RKO (cell line): ENCODE results near the gene SPPL2B.

Experiments used
- DNase-seq: peaks from one replicate; pipeline ENCODE4 v3.0.0-alpha.2; 2016; ENCODE audit warnings: low spot score

The SPPL2B gene

DNA sequence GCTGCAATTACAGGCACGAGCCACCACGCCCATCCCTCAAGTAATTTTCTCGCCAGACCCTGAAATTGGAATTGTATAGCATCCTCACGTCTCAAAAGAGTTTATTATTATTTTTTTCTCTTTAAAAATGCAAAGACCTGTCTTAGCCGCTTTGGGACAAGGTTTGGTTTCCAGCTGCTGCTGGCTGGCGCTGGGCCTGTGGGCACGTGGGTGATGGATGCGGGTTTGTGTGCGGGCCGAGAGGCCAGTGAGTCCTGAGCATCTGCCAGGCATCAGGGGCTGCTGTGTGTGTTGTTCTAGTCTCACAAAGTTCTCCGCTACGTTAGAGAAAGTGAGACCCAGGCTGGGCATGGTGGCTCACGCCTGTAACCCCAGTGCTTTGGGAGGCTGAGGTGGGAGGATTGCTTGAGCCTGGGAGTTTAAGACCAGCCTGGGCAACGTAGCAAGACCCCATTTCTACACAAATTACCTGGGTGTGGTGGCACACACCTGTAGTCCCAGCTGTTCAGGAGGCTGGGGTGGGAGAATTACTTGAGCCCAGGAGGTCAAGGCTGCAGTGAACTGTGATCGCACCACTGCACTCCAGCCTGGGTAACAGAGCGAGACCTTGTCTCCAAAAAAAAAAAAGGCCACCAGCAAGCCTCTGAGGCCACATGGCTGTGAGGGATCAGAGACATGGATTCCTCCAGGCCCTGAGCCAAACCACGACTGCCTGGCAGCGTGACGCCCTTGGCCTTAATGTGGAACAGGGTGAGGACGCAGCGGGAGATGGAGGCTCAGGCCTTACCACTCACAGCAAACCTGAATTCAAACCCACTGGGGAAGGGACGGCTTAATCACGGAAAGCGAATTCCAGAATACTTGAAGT lies 26.9 kb downstream of the SPPL2B start:
- DNase-seq = no peak

DNA sequence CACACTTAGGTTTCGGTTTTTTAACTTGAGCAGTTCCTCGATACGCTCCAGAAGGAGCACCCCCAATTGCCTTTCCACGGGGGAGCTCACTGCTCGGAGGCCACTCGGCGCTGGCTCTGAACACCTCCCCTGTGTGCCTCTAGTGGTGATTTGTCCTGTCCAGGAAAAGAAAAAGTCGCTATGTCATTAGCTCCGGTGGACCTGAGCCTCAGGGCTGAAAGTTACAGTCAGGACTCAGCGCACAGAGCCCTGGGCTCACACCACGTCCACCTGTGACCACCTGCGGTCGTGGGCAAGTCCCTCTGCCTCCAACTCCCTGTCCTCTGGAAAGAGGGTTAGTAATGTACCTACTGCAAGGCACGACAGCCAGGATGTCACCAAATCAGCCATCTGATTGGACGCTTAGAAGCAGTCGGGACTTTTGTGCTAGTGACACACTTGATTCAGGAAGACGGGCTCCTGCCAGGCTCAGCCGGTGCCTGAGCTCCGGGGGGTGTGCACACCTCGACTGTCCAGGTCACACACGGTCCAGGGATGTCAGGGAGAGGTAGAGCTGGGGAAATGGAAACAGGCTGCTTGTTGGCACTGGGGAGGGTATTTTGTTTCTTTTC lies 27.7 kb downstream of the SPPL2B start:
- DNase-seq = no peak

DNA sequence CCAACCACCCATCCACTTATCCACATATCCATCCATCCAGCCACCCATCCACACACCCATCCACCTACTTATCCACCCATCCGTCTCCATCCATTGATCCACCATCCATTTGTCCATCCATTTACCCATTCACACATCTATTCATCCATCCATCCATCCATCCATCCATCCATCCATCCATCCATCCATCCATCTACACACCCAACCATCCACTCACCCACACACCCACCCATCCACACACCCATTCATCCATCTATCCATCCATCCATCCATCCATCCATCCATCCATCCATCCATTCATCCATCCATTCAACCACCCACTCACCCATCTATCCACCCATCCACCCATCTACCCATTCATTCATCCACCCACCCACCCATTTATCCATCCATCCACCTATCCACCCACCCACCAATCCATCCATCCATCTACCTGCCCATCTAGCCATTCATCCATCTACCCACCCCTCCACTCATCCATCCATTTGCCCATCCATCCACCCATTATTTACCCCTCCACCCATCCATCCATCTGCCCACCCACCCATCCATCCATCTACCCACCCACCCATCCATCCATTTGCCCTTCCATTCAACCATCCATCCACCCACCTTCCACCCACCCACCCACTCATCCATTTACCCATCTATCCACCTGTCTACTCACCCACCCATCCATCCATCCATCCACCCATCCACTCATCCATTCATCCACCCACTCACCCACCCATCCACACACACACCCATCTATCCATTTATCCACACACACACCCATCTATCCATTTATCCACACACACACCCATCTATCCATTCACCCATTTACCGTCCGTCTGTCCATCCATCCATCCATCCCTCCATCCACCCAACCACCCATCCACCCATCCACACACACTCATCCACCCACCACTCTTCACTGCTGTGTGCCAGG lies 29.1 kb downstream of the SPPL2B start:
- DNase-seq = no peak

DNA sequence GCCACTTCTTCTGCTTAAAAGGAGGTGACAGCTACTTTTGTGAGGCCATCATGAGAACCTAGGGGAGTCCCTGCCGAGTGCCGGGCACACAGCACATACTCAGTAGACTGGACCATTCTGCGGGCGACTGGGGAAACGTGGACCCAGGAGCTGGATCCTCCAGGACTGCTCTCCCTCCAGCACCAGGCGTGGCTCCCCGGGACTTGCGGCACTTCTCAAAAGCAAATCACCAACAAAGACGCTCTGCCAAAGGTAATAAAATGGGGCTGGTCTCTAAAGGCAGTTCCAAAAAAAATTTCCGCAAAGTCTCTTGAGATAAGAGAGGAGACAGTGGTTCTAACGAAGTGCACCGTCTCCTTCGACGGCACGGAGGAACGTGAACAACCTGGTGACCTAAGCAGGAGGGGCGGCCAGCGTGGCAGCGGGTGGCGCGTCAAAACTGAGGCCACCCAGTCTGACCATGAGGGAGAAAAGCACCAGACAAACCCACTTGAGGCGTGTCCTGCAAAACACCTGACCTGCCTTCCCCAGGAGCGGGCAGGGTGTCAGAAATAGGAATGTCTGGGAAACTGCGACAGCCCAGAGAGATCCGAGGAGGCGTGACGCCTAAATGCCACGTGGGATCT lies 30.2 kb downstream of the SPPL2B start:
- no peak for DNase-seq

DNA sequence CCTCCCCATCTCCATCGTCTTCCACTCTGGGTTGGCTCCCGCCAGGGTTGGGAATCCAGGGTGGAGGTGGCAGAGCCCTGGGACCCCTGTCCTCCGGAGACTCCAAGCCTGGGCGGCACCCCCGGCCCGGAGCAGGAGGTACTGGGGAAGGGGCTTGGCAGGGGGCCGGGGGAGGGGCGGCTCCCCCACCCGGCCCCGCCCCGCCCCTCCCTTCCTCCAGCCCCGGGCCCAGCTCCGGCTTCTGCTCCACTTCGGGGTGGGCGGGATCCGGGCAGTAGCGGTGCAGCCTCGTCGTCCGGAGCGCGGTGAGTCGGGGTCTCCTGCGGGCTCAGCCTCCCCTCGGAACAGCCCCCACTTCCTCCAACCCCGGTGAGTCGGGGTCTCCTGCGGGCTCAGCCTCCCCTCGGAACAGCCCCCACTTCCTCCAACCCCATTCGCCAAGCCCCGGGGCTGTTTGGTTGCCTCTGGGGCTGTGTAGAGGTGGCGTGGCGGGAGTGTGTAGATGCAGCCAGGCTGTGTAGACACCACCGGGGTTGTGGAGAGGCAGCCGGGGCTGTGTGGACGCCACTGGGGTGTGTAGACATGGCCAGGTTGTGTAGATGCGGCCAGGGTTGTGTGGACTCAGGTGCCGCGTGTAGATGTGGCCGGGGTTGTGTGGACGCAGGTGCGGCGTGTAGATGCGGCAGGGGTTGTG lies 31.7 kb downstream of the SPPL2B start, which contains the start of gene TMPRSS9:
Gene TMPRSS9, plus strand, starts transcription at position 274 of the 694 bp plus-strand sequence. CDS start 29,521 bp downstream, outside the sequence.
- DNase-seq = no peak

DNA sequence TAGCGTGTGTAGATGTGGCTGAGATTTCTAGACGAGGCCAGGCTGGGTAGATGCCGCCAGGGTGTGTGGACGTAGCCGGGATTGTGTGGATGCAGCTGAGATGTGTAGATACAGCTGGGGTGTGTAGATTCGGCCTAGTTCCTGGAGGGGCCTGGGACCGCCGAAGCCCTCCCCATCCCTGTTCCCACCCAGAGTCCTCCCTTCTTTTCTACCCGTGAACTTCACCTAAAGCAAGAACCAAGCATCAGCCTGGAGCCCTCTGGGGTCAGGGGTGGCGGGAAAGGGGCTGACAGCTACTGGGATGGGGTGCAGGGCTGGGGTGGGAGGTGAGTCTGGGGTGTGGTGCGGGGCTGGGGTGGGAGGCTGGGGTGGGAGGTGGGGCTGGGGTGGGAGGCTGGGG lies 32.3 kb downstream of the SPPL2B start:
- no peak for DNase-seq

DNA sequence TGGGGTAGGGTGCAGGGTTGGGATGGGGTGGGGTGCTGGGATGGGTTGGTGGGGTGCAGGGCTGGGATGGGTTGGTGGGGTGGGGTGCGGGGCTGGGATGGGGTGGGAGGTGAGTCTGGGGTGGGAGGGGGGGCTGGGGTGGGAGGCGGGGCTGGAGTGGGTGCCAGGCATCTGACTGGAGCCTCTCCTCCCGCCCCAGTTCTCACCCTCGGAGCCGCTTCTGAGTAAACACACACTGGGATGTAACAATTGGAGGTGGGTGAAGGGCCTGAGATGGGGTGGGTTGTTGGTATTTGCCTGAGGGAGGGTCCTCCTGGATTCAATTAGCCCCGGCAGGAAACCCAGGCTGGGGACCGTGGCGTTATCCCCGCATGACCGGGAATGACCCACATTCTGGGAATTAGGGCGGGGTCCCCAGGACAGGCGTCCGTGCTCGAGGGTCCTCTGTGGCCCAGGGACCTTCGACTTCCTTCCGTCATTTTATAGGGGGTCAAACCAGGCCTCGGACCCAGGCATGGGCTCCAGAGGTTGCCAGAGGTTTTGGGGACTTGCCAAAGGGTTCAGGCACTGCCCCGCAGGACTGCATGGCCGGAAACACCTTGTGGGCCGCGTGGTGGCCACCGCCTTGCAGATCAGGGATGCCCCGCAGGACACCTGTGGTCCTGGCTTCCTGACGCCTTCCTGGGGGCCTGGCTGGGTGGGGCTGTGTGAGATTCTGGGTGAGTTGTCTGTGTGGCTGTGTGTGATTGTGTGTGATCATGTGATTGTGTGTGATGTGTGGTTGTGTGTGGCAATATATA lies 33.0 kb downstream of the SPPL2B start:
- DNase-seq = no peak

DNA sequence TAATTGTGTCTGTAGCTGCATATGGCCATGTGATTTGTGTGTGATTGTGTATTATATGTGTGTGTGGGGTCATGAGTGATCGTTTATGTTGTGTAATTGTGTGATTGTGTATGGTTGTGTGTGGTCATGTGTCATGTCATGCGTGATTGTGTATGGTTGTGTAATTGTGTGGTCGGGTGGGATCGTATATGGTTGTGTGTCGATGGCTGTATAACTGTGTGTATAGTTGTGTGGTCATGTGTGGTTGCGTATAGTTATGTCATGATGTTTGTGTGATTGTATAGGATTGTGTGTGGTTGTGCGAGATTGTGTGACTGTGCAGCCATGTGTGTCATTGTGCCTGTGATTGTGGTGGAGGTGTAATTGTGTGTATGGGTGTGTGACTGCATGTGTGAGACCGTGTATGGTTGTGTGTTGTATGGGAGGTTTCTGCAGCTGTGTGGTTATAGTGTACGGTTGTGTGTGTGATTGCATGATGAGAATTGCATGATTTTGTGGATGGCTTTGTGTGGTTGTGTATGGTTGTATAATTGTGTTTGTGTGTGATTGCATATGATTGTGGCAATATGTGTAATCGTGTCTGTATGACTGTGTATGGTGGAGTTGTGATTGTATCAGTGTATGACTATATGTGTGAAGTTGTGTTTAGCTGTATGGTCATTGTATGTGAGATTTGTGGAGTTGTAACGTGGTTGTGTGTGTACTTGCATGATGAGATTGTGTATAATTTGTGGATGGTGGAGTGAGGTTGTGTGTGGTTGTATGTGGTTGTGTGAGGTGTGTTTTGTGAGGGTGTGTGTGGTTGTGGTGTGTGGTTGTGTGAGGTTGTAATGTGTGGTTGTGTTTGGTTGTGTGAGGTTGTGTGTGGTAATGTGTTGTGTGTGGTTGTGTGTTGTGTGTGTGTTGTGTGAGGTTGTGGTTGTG lies 33.8 kb downstream of the SPPL2B start:
- no peak for DNase-seq

DNA sequence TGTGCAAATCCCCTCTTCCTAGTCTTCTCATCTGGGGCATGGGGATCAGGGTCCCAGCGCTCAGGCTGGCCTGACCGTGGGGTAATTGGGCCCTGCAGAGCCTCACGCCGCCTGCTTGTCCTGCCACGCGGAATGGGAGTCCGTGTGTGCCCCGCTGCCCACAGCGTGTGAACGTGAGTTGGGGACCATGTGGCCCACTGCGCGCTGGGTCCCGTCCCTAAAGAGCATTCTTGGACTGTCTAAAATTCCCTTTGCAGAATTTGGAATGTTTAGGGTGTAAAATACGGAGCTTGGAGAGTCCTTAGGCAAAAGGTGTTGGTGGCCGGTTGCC lies 34.5 kb downstream of the SPPL2B start:
- no peak for DNase-seq

DNA sequence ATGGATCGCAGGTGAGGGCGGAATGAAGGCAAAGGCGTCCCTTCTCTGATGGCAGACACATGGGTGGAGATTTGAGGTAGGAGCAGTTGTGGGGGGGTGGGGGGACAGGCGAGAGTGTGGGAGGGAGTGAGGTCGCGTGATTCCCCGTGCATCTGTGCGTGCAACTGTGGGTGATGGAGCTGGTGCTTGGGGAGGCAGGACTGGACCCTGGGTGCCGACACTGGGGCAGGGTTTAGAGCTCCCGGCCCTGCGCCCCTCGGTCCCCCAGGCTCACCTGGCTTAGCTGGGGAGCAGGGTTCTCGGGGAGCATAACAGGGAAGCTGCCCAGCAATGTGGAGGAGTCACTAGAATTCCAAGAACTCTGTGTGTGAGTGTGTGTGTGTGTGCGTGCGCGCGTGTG lies 34.9 kb downstream of the SPPL2B start:
- no peak for DNase-seq

DNA sequence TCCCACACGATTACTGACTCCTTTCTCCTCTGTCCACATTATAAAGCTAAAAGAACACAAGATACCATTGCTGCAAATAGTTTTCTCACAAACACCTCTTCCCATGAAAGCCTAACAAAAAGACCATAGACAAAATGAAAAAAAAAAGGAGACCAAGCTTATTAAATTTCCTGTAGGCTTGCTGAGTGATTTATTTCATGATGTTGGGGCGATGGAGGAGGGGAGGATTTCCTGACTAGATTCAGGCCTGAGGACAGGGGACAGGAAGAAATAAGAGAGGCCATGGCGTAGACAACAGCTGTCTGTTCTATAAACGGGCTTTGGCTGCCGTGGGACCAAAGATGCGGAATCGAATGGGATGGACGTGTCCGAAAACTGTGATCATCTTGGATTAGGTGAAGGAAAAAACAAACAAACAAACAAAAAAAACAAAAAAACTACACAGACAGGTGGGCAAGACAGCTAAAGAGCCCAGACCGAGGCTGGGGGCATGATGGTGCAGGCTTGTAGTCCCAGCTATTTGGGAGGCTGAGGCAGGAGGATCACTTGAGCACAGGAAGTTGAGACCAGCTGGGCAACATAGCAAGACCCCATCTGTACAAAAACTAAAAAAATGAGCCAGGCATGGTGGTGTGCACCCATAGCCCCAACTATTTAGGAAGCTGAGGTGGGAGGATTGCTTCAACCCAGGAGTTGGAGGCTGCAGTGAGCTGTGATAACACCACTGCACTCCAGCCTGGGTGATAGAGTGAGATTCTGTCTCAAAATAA lies 36.9 kb downstream of the SPPL2B start:
- no peak for DNase-seq

DNA sequence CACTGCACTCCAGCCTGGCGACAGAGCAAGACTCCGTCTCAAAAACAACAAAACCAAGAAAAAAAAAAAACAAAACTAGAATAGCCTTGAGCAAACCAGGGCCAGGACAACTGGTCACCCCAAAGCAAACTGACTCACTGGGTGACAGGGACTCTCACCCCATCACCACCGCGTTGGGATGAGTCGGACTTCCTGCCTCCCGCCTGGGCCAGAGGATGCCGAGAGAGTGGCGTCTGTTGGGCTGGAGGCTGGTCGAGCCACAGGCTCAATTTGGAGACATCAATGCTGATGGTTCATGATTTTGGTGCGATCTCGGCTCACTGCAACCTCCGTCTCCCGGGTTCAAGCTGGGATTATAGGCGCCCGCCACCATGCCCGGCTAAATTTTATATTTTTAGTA lies 43.2 kb downstream of the SPPL2B start:
- DNase-seq = peak; percentile 82

DNA sequence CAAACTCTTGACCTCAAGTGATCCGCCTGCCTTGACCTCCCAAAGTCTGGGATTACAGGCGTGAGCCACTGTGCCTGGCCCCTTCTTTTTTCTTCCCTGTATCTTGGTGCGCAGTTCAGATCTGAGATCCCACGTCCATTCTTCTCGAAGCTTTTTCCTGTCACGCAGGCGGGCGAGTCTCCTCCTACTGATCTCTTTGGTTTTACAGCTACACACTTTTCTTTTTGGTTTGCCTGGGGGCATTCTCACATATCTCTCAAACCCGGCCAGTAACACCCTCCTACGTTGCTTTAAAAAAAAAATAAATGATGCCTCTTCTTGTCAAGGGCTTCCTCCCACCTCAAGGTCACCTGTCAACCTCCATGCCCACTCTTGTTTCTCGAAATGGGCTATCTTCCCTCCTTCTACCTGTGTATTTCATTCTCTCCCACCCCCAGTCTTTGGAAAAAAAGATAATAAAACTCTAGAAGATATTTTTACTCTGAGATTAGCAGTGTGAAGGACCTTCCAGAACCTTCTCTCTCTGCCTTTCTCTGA lies 43.7 kb downstream of the SPPL2B start:
- DNase-seq = no peak

DNA sequence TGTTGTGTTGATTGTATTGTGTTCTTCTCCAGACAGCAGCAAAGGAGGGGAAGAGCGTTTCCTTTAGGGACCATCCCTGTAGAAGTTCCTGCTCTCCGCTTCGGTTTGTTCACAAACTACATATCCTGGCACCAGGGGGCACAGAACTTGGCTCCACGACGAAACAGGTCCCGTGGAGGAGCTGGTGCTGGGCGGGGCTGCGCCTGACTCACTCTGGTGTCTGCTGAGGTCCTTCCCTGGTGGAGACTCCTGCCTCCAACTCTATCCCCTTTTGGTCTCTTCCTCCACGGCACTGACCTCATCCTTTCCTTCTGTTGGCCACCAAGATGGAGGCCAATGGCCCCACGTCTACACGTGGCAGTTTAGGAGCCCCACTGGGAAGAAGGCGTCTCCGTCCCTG lies 46.3 kb downstream of the SPPL2B start:
- no peak for DNase-seq

DNA sequence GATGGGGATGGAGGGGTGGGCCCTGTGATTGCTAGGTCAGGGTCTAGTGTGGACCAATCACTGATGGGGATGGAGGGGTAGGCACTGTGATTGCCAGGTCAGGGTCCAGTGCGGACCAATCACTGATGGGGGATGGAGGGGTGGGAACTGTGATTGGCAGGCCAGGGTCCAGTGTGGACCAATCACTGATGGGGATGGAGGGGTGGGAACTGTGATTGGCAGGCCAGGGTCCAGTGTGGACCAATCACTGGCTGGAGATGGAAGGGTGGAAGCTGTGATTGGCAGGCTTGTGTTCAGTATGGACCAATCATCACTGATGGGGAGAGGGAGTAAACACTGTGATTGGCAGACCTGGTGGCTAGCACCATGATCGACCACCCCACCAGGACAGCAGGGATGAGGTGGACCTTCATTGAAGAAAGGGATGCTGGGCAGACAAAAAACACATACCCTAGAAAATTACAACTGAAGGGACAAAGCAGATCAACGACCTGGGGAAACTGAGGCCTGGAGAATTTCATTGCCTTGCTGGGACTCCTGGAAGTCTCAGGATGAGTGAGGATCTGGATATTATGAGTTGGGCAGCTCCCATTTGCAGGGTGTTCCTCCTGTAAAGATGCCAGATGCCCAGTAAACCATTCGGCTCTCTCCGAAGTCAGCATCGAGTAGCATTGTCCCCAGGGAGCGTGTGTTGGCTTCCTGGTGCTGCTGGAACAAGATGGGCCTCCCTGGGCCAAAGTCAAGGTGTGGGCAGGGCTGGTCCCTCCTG lies 47.1 kb downstream of the SPPL2B start:
- DNase-seq = no peak

DNA sequence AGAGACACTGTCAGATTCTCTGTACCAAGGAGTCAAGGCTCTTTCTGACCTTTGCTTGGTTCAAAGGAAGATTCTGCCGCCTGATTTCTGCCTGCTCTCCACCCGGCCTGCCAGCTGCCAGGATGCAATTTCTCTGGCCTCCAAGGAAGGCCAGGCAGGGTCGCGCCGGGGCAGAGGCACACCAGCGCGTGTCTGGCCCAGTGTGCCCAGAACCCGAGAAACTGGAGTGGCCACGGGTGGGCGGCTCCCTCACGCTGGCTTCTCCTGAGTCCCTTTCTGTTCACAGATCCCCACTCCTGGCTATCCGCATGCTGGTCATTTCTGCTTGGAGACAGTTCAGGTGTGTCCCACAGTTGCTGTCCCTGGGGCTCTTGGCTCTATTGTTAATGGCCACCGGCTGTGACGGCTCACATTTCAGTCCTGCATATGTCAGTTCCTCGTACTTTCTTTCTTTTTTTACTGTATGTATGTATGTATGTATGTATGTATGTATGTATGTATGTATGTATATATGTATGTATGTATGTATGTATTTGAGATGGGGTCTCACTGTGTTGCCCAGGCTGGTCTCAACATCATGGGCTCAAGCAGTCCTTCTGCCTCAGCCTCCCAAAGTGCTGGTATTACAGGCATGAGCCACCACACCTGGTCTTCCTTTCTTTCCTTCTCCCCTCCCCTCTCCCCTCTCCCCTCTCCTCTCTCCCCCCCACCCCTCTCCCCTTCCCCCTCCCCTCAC lies 48.5 kb downstream of the SPPL2B start:
- no peak for DNase-seq

DNA sequence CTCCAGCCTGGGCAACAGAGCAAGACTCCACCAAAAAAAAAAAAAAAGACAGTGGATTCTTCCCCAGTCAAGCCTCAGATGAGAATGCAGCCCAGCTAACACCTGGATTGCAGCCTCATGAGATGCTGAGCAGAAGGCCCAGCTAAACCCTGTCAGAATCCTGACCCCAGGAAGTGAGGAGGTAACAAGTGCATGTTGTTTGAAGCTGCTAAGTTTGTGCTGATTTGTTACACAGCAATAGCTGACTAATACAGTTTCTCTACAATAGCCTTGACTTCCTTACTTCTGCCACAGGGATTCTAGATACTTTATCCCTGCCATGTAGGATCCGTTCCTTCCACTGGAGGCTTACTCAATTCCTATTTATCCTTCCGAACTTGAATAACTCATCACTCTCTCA lies 52.1 kb downstream of the SPPL2B start:
- no peak for DNase-seq
